Measurements from ENCODE around the gene TRAPPC2L. TPM values are rescaled to one million over a fixed set of nuclear protein-coding genes. Genes with fewer than 3 reads are reported as not detected.

TRAPPC2L gene
- total and polyA plus RNA-seq, 2 donors (not counting 1 experiment from before 2014, with no cell fraction given) = 33.5 to 65.1 TPM

DNA sequence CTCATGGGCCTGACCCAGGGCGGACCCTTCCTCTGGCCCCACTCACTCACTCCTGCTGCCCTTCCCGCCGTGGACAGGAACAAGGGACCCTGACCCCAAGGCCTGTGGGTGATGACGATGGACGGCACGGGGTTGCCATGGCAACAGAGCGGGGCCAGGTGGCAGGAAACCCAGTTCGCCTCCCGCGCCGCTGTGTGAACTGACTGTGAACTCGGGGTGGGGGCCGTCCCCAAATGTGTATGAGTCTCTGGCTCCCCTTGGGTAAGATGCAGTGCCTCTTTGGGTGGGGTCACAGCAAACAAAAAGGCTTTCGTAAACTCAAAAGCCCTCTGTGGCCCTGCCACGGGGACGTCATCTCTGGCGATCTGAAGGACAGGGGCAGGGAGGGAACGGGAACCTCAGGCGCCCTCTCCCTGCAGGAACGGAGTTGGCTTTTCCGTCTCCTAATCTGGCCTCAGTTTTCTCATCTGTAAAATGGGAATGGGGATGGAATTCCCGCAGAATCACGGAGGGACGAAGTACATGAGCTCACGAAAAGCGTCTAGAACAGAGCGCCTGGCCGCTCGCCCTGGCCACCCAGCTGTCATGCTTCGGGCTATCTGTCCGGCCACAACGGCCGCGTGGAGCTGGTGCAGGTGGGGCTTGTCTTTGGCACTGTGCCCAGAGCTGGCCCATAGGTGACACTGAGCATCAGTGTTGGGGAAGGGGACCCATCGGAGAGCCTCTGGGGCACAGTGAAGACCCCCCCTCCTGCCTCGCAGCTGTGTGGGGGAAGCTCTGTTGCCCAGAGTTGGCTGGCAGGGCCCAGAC lies 54.4 kb downstream of the TRAPPC2L start:
- Mint-ChIP-seq H3K27me3 (no peaks in the 10 kb centered on the region), H3K27ac (peak overlapping the region; percentile 68), H3K4me3 (no peak overlapping the region), H3K9me3 (ENCODE audit: insufficient read depth) (no peaks in the 10 kb centered on the region), H3K4me1 (peaks cover 44% of the 10 kb centered on the region)
- ChIA-PET CTCF (interaction anchor here (0.7 kb wide), 1 partner anchor 639 kb away, joined by 3 read pairs; no protein-coding TSS in a partner anchor), POLR2A (no interaction called here)
- intact Hi-C loops (cut with micrococcal nuclease) = no loop called here
- Histone ChIP-seq H3K4me1 (ENCODE audit: control insufficient read depth in 2 of 2, insufficient read depth in 2 of 2, low read length in 2 of 2) (peaks cover 14 to 28% of the 10 kb centered on the region in 2 donors), H2AFZ (ENCODE audit: insufficient read depth, low read depth, low read length, poor library complexity, severe bottlenecking) (no peak overlapping the region), H3K4me3 (ENCODE audit: control extremely low read depth in 1 of 5, extremely low read depth in 1 of 5, insufficient read depth in 1 of 5, low read depth in 2 of 5, low read length in 4 of 5) (no peak overlapping the region), H3K9me3 (ENCODE audit: control extremely low read depth in 1 of 3, control insufficient read depth in 2 of 3, insufficient read depth in 1 of 3, low read length in 2 of 3) (peaks cover 0 to 11% (median 0%) of the 10 kb centered on the region in 3 donors), H3K27ac (ENCODE audit: low read length in 2 of 2) (peak overlapping the region; percentile 41 to 60), H3K36me3 (replicated peaks in 1 of 2; ENCODE audit: control extremely low read depth in 1 of 2, control insufficient read depth in 1 of 2, extremely low read depth in 1 of 2, insufficient read depth in 2 of 2, low read length in 1 of 2) (peaks cover 0 to 31% of the 10 kb centered on the region in 2 experiments), H3K9ac (ENCODE audit: low read length) (no peak overlapping the region), H3K4me2 (replicated peaks; ENCODE audit: low read depth, low read length, poor library complexity, severe bottlenecking) (peak overlapping the region; percentile 48), H3K27me3 (replicated peaks in 1 of 4; ENCODE audit: control extremely low read depth in 1 of 4, control insufficient read depth in 3 of 4, insufficient read depth in 4 of 4, low read length in 3 of 4) (no peaks in the 10 kb centered on the region), H4K20me1 (ENCODE audit: control insufficient read depth, insufficient read depth, low read length, poor library complexity, severe bottlenecking) (peaks cover 100% of the 10 kb centered on the region), H3K79me2 (ENCODE audit: control insufficient read depth, insufficient read depth, low read length) (peaks cover 99% of the 10 kb centered on the region)
- ATAC-seq (ENCODE audit: low read depth) = peak; percentile 55
- peak; percentile 59 for DNase-seq
- WGBS (ENCODE audit: insufficient coverage) = 57% methylated on average over 34 of the region's 36 CpGs
- TF ChIP-seq EZH2 (IDR thresholded peaks at IDR 0.05; ENCODE audit: borderline replicate concordance, insufficient read depth, low read depth, low read length, poor library complexity, severe bottlenecking) = no peak
- TF ChIP-seq CTCF (IDR thresholded peaks at IDR 0.05) = no peak

DNA sequence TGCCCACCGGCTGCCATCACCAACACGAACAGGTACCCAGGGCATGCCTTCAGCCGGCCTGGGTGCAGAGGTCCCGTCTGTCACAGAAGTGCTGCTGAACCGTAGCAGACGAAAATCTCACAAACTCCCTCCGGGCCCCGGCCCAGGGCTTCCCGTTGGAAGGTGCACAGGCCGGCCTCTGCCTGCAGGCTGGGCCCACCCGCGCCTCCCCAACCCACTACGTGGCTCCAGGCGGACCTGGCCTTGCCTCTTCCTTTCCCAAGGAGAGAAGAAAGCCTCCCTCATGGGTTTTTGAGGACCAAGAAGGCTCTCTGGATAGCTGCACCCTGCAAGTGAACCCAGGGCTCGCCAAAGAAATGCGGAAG lies 55.0 kb downstream of the TRAPPC2L start:
- Histone ChIP-seq H3K79me2 (ENCODE audit: control insufficient read depth, insufficient read depth, low read length) (peaks cover 98% of the 10 kb centered on the region), H3K36me3 (replicated peaks in 1 of 2; ENCODE audit: control extremely low read depth in 1 of 2, control insufficient read depth in 1 of 2, extremely low read depth in 1 of 2, insufficient read depth in 2 of 2, low read length in 1 of 2) (peaks cover 0 to 31% of the 10 kb centered on the region in 2 experiments), H3K9ac (ENCODE audit: low read length) (no peak overlapping the region), H2AFZ (ENCODE audit: insufficient read depth, low read depth, low read length, poor library complexity, severe bottlenecking) (no peak overlapping the region), H3K4me3 (ENCODE audit: control extremely low read depth in 1 of 5, extremely low read depth in 1 of 5, insufficient read depth in 1 of 5, low read depth in 2 of 5, low read length in 4 of 5) (no peak overlapping the region), H4K20me1 (ENCODE audit: control insufficient read depth, insufficient read depth, low read length, poor library complexity, severe bottlenecking) (peaks cover 99% of the 10 kb centered on the region), H3K4me1 (ENCODE audit: control insufficient read depth in 2 of 2, insufficient read depth in 2 of 2, low read length in 2 of 2) (peaks cover 14 to 23% of the 10 kb centered on the region in 2 donors), H3K27me3 (replicated peaks in 1 of 4; ENCODE audit: control extremely low read depth in 1 of 4, control insufficient read depth in 3 of 4, insufficient read depth in 4 of 4, low read length in 3 of 4) (no peaks in the 10 kb centered on the region), H3K4me2 (replicated peaks; ENCODE audit: low read depth, low read length, poor library complexity, severe bottlenecking) (peak overlapping the region; percentile 48), H3K27ac (ENCODE audit: low read length in 2 of 2) (no peak overlapping the region), H3K9me3 (ENCODE audit: control extremely low read depth in 1 of 3, control insufficient read depth in 2 of 3, insufficient read depth in 1 of 3, low read length in 2 of 3) (peaks cover 0 to 11% (median 0%) of the 10 kb centered on the region in 3 donors)
- intact Hi-C loops (cut with micrococcal nuclease) = no loop called here
- ChIA-PET POLR2A (no interaction called here), CTCF (interaction anchor here (0.7 kb wide), 1 partner anchor 638 kb away, joined by 3 read pairs; no protein-coding TSS in a partner anchor)
- H3K27me3 Mint-ChIP-seq = no peaks in the 10 kb centered on the region
- no peak overlapping the region for H3K27ac Mint-ChIP-seq
- ATAC-seq (ENCODE audit: low read depth) = no peak
- peaks cover 43% of the 10 kb centered on the region for H3K4me1 Mint-ChIP-seq
- DNase-seq = no peak
- 93% methylated on average over 16 of the region's 16 CpGs for WGBS (ENCODE audit: insufficient coverage)
- TF ChIP-seq CTCF (IDR thresholded peaks at IDR 0.05) = no peak
- no peak for TF ChIP-seq EZH2 (IDR thresholded peaks at IDR 0.05; ENCODE audit: borderline replicate concordance, insufficient read depth, low read depth, low read length, poor library complexity, severe bottlenecking)
- H3K4me3 Mint-ChIP-seq = no peak overlapping the region
- no peaks in the 10 kb centered on the region for H3K9me3 Mint-ChIP-seq (ENCODE audit: insufficient read depth)
